SK-N-SH treated with all-trans-retinoic acid at 6 μM for 48 hours (cell line): ENCODE results near the gene ADAMTSL1.

Source experiments
- ATAC-seq: fragments of 200-7000 bp; cut with Tn5 transposase; 3 replicates; pipeline ENCODE4 v1.9.1; 2020; ENCODE audit warnings: mild to moderate bottlenecking, moderate library complexity
- BACH2 ChIP-seq: fragments of 250-450 bp; sonication (Bioruptor Pico); IDR thresholded peaks from 2 replicates; pipeline ENCODE4 v1.9.0; 2021; ENCODE audit warnings: mild to moderate bottlenecking, borderline replicate concordance
- CSDC2 ChIP-seq: fragments of 250-450 bp; sonication (Bioruptor Pico); IDR thresholded peaks from 2 replicates; pipeline ENCODE4 v1.5.0; 2020; ENCODE audit warnings: mild to moderate bottlenecking, moderate library complexity
- ESRRG ChIP-seq: fragments of 250-450 bp; sonication (Bioruptor Pico); IDR thresholded peaks from 2 replicates; pipeline ENCODE4 v1.6.1; 2021; ENCODE audit warnings: mild to moderate bottlenecking
- GLIS3 ChIP-seq: fragments of 250-450 bp; sonication (Bioruptor Pico); IDR thresholded peaks from 2 replicates; pipeline ENCODE4 v1.5.0; 2020; ENCODE audit warnings: mild to moderate bottlenecking, moderate library complexity
- ISL1 ChIP-seq: fragments of 250-450 bp; sonication (Bioruptor Pico); IDR thresholded peaks from 2 replicates; pipeline ENCODE4 v2.1.2; 2022; ENCODE audit warnings: mild to moderate bottlenecking, moderate library complexity
- OSR1 ChIP-seq: fragments of 250-450 bp; sonication (Bioruptor Pico); IDR thresholded peaks from 2 replicates; pipeline ENCODE4 v1.8.0; 2022; ENCODE audit warnings: moderate library complexity, mild to moderate bottlenecking, inconsistent platforms
- POU6F1 ChIP-seq: fragments of 250-450 bp; sonication (Bioruptor Pico); IDR thresholded peaks from 2 replicates; pipeline ENCODE4 v1.8.0; 2021; ENCODE audit warnings: low read depth, mild to moderate bottlenecking, moderate library complexity, borderline replicate concordance
- PPARA ChIP-seq: fragments of 250-450 bp; sonication (Bioruptor Pico); IDR thresholded peaks from 2 replicates; pipeline ENCODE4 v1.5.0; 2020; ENCODE audit warnings: mild to moderate bottlenecking, borderline replicate concordance
- RARB ChIP-seq: fragments of 250-450 bp; sonication (Bioruptor Pico); IDR thresholded peaks from 2 replicates; pipeline ENCODE4 v1.8.0; 2021; ENCODE audit warnings: mild to moderate bottlenecking, moderate library complexity
- SNAI2 ChIP-seq: fragments of 250-450 bp; sonication (Bioruptor Pico); IDR thresholded peaks from 2 replicates; pipeline ENCODE4 v1.5.0; 2020; ENCODE audit warnings: mild to moderate bottlenecking, moderate library complexity
- TCF4 ChIP-seq: fragments of 250-450 bp; sonication (Bioruptor Pico); IDR thresholded peaks from 2 replicates; pipeline ENCODE4 v1.8.0; 2021; ENCODE audit warnings: mild to moderate bottlenecking, moderate library complexity, borderline replicate concordance
- TOX ChIP-seq: fragments of 250-450 bp; sonication (Bioruptor Pico); IDR thresholded peaks from 2 replicates; pipeline ENCODE4 v1.8.0; 2021; ENCODE audit warnings: mild to moderate bottlenecking, moderate library complexity, borderline replicate concordance
- ZC3H10 ChIP-seq: fragments of 250-450 bp; sonication (Bioruptor Pico); IDR thresholded peaks from 2 replicates; pipeline ENCODE4 v1.5.1; 2021; ENCODE audit warnings: mild to moderate bottlenecking, moderate library complexity
- ZFP3 ChIP-seq: fragments of 250-450 bp; sonication (Bioruptor Pico); IDR thresholded peaks from 2 replicates; pipeline ENCODE4 v1.5.0; 2020; ENCODE audit warnings: mild to moderate bottlenecking, moderate library complexity
- ZFP30 ChIP-seq: fragments of 450-650 bp; formaldehyde crosslinking; IDR thresholded peaks from 2 replicates; pipeline ENCODE4 v1.5.0; 2022; ENCODE audit warnings: mild to moderate bottlenecking, moderate library complexity
- ZNF565 ChIP-seq: fragments of 450-650 bp; formaldehyde crosslinking; conservative IDR thresholded peaks from 2 replicates; pipeline ENCODE4 v1.5.0; 2020; ENCODE audit warnings: low read depth, mild to moderate bottlenecking, moderate library complexity
- ZNF70 ChIP-seq: fragments of 450-650 bp; formaldehyde crosslinking; IDR thresholded peaks from 2 replicates; pipeline ENCODE4 v1.5.0; 2020; ENCODE audit warnings: mild to moderate bottlenecking, moderate library complexity
- ZNF8 ChIP-seq: fragments of 450-650 bp; formaldehyde crosslinking; IDR thresholded peaks from 2 replicates; pipeline ENCODE4 v1.5.0; 2020; ENCODE audit warnings: mild to moderate bottlenecking, moderate library complexity
- TF ChIP-seq, protein P1 (sequence below): fragments of 250-450 bp; sonication (Bioruptor Pico); IDR thresholded peaks from 2 replicates; pipeline ENCODE4 v1.5.1; 2021; ENCODE audit warnings: mild to moderate bottlenecking, moderate library complexity
- TF ChIP-seq, protein P2 (sequence below): fragments of 250-450 bp; sonication (Bioruptor Pico); IDR thresholded peaks from 2 replicates; pipeline ENCODE4 v1.5.0; 2020; ENCODE audit warnings: mild to moderate bottlenecking, moderate library complexity
- TF ChIP-seq, protein P3 (sequence below): fragments of 250-450 bp; sonication (Bioruptor Pico); IDR thresholded peaks from 2 replicates; pipeline ENCODE4 v1.8.0; 2020; ENCODE audit warnings: mild to moderate bottlenecking, moderate library complexity, borderline replicate concordance
- TF ChIP-seq, protein P4 (sequence below): fragments of 250-450 bp; sonication (Bioruptor Pico); IDR thresholded peaks from 2 replicates; pipeline ENCODE4 v1.5.1; 2020; ENCODE audit warnings: low read depth, mild to moderate bottlenecking, moderate library complexity

Gene ADAMTSL1

DNA sequence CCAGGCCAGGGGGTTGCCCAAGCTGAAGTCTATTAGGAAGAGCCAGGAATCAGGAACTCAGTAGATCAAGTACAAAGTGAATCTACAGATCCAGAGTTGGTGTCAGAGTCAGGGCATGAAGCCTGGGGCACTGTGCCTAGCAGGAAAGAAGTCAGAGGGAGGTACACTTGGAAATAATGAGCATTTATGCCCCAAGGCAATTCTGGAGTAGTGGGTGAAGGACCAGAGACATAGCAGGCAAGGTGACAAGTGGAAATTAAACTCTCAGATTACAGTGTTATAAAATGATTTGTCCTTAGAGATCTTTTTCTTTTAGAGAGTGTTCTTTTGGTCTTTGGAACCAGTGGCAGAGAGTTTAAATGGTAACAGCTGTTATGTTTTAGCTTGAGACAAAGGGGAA, 138.0 kb downstream of the ADAMTSL1 start:
- no peak for ATAC-seq
- TF ChIP-seq TCF4 (CRISPR knock-in tag) (no peak), RARB (CRISPR knock-in tag) (no peak)

DNA sequence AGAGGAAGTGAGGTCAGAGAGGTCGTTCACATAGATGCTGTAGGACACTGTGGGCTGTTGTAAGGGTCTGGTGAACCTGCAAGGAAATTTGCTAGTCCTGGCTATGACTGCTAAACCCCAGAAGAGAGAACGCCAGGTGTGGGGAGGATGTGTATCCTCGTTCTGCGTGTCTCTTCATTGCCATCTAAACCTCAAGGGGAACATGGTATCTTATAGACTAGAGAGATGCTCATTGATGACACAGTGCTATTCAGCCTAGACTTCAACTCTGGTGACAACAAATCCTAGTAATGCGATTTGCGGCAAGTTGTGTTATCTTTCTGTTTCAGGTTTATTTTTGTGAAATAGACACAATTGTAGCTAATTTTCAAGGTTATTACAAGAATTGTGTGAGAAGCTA, 140.2 kb downstream of the ADAMTSL1 start:
- ATAC-seq = no peak

GRCh38 chr9:18614651-18615050, 140.7 kb downstream of the ADAMTSL1 start:
- no peak for ATAC-seq
- TF ChIP-seq, protein P1, sequence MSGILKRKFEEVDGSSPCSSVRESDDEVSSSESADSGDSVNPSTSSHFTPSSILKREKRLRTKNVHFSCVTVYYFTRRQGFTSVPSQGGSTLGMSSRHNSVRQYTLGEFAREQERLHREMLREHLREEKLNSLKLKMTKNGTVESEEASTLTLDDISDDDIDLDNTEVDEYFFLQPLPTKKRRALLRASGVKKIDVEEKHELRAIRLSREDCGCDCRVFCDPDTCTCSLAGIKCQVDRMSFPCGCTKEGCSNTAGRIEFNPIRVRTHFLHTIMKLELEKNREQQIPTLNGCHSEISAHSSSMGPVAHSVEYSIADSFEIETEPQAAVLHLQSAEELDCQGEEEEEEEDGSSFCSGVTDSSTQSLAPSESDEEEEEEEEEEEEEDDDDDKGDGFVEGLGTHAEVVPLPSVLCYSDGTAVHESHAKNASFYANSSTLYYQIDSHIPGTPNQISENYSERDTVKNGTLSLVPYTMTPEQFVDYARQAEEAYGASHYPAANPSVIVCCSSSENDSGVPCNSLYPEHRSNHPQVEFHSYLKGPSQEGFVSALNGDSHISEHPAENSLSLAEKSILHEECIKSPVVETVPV (CRISPR knock-in tag) = no peak
- TF ChIP-seq TCF4 (CRISPR knock-in tag) (no peak), ZFP3 (CRISPR knock-in tag) (no peak), PPARA (CRISPR knock-in tag) (no peak), ZC3H10 (CRISPR knock-in tag) (no peak), ISL1 (CRISPR knock-in tag) (no peak), GLIS3 (no peak), TOX (no peak), CSDC2 (CRISPR knock-in tag) (no peak), BACH2 (CRISPR knock-in tag) (no peak), ZNF70 (no peak), ZNF565 (no peak)
- TF ChIP-seq, protein P2, sequence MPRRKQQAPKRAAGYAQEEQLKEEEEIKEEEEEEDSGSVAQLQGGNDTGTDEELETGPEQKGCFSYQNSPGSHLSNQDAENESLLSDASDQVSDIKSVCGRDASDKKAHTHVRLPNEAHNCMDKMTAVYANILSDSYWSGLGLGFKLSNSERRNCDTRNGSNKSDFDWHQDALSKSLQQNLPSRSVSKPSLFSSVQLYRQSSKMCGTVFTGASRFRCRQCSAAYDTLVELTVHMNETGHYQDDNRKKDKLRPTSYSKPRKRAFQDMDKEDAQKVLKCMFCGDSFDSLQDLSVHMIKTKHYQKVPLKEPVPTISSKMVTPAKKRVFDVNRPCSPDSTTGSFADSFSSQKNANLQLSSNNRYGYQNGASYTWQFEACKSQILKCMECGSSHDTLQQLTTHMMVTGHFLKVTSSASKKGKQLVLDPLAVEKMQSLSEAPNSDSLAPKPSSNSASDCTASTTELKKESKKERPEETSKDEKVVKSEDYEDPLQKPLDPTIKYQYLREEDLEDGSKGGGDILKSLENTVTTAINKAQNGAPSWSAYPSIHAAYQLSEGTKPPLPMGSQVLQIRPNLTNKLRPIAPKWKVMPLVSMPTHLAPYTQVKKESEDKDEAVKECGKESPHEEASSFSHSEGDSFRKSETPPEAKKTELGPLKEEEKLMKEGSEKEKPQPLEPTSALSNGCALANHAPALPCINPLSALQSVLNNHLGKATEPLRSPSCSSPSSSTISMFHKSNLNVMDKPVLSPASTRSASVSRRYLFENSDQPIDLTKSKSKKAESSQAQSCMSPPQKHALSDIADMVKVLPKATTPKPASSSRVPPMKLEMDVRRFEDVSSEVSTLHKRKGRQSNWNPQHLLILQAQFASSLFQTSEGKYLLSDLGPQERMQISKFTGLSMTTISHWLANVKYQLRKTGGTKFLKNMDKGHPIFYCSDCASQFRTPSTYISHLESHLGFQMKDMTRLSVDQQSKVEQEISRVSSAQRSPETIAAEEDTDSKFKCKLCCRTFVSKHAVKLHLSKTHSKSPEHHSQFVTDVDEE (CRISPR knock-in tag) = no peak
- TF ChIP-seq, protein P3, sequence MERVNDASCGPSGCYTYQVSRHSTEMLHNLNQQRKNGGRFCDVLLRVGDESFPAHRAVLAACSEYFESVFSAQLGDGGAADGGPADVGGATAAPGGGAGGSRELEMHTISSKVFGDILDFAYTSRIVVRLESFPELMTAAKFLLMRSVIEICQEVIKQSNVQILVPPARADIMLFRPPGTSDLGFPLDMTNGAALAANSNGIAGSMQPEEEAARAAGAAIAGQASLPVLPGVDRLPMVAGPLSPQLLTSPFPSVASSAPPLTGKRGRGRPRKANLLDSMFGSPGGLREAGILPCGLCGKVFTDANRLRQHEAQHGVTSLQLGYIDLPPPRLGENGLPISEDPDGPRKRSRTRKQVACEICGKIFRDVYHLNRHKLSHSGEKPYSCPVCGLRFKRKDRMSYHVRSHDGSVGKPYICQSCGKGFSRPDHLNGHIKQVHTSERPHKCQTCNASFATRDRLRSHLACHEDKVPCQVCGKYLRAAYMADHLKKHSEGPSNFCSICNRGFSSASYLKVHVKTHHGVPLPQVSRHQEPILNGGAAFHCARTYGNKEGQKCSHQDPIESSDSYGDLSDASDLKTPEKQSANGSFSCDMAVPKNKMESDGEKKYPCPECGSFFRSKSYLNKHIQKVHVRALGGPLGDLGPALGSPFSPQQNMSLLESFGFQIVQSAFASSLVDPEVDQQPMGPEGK (CRISPR knock-in tag) = no peak

More for the DNA sequence above, 140.2 kb downstream of the ADAMTSL1 start:
- TF ChIP-seq ESRRG (no peak), BACH2 (CRISPR knock-in tag) (no peak), PPARA (CRISPR knock-in tag) (no peak), GLIS3 (no peak), ISL1 (CRISPR knock-in tag) (no peak), ZC3H10 (CRISPR knock-in tag) (no peak), ZFP3 (CRISPR knock-in tag) (no peak), SNAI2 (CRISPR knock-in tag) (no peak), ZNF8 (CRISPR knock-in tag) (no peak), CSDC2 (CRISPR knock-in tag) (no peak), ZFP30 (CRISPR knock-in tag) (no peak), RARB (CRISPR knock-in tag) (no peak), OSR1 (CRISPR knock-in tag) (no peak), POU6F1 (CRISPR knock-in tag) (no peak)
- TF ChIP-seq, protein P2 (CRISPR knock-in tag) = no peak
- TF ChIP-seq, protein P4, sequence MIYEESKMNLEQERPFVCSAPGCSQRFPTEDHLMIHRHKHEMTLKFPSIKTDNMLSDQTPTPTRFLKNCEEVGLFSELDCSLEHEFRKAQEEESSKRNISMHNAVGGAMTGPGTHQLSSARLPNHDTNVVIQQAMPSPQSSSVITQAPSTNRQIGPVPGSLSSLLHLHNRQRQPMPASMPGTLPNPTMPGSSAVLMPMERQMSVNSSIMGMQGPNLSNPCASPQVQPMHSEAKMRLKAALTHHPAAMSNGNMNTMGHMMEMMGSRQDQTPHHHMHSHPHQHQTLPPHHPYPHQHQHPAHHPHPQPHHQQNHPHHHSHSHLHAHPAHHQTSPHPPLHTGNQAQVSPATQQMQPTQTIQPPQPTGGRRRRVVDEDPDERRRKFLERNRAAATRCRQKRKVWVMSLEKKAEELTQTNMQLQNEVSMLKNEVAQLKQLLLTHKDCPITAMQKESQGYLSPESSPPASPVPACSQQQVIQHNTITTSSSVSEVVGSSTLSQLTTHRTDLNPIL (CRISPR knock-in tag) = no peak
